ENCODE measurements around the gene ADAMTS9. TPM values are rescaled to one million over a fixed set of nuclear protein-coding genes. Genes with fewer than 3 reads are reported as not detected.

ADAMTS9 gene
- total RNA-seq, 1 donor from 2014 or later: 5.1 TPM

DNA sequence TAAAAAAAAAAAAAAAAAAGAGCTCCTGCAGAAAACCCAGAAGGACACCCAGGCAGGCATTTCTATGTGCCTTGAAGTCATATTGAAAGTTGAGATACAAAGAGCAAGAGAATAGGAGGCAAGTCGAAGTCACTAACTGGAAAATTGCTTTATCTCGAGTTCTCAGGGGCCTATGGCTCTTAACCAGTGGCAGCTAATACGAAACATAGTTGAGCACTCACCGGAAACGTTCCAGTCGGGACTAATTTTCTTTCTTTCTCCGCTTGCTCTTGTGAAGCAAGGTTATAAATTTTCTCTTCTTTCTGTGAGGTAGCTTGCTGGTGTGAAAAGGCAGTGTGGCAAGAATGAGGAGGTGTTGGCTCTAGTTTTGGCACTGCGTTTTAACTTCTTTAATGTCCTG is 181.5 kb downstream of the ADAMTS9 start:
- TF ChIP-seq, protein P1, sequence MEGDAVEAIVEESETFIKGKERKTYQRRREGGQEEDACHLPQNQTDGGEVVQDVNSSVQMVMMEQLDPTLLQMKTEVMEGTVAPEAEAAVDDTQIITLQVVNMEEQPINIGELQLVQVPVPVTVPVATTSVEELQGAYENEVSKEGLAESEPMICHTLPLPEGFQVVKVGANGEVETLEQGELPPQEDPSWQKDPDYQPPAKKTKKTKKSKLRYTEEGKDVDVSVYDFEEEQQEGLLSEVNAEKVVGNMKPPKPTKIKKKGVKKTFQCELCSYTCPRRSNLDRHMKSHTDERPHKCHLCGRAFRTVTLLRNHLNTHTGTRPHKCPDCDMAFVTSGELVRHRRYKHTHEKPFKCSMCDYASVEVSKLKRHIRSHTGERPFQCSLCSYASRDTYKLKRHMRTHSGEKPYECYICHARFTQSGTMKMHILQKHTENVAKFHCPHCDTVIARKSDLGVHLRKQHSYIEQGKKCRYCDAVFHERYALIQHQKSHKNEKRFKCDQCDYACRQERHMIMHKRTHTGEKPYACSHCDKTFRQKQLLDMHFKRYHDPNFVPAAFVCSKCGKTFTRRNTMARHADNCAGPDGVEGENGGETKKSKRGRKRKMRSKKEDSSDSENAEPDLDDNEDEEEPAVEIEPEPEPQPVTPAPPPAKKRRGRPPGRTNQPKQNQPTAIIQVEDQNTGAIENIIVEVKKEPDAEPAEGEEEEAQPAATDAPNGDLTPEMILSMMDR (IDR thresholded peaks at IDR 0.05): no peak
- no peak overlapping the region for H3K27ac Mint-ChIP-seq (ENCODE audit: unreplicated experiment)
- H3K4me3 Mint-ChIP-seq (ENCODE audit: unreplicated experiment): no peak overlapping the region

DNA sequence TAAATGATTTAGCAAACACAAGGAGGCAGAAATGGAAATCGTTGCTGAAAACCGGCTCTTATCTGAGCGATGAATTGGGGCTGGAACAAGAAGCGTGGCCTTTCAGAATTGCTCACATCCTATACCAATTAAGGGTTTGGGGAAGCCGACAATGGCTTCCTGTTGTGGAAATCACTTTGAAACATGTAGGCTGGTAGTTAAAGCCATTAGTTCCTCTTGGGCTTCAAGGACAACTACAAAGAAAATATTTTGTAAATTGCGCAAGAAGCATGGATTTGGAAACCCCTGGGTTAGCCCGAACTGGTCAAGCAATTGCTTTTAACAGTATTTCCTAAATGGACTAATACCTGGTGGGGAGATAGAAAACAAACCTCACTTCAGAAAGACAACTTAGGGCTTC is 182.4 kb downstream of the ADAMTS9 start:
- no peak overlapping the region for H3K27ac Mint-ChIP-seq (ENCODE audit: unreplicated experiment)
- H3K36me3 Mint-ChIP-seq (ENCODE audit: low read depth): no peaks in the 10 kb centered on the region
- H3K4me3 Mint-ChIP-seq (ENCODE audit: unreplicated experiment): no peak overlapping the region
- peaks cover 2% of the 10 kb centered on the region for H3K27me3 Mint-ChIP-seq (ENCODE audit: low read depth)
- no peak for DNase-seq (ENCODE audit: low spot score)
- H3K9me3 Mint-ChIP-seq (ENCODE audit: low read depth): peaks cover 8% of the 10 kb centered on the region
- TF ChIP-seq, protein P1 (IDR thresholded peaks at IDR 0.05): no peak
- peaks cover 4% of the 10 kb centered on the region for H3K4me1 Mint-ChIP-seq (ENCODE audit: low read depth)

More for the DNA sequence above, 181.5 kb downstream of the ADAMTS9 start:
- Mint-ChIP-seq H3K9me3 (ENCODE audit: low read depth) (peaks cover 8% of the 10 kb centered on the region), H3K27me3 (ENCODE audit: low read depth) (peaks cover 2% of the 10 kb centered on the region), H3K4me1 (ENCODE audit: low read depth) (peaks cover 4% of the 10 kb centered on the region), H3K36me3 (ENCODE audit: low read depth) (no peaks in the 10 kb centered on the region)
- no peak for DNase-seq (ENCODE audit: low spot score)

GRCh38 chr3:64502284-64502683 is 185.5 kb downstream of the ADAMTS9 start:
- Mint-ChIP-seq H3K4me1 (ENCODE audit: low read depth) (peaks cover 4% of the 10 kb centered on the region), H3K4me3 (ENCODE audit: unreplicated experiment) (no peak overlapping the region), H3K27me3 (ENCODE audit: low read depth) (peaks cover 2% of the 10 kb centered on the region), H3K36me3 (ENCODE audit: low read depth) (no peaks in the 10 kb centered on the region), H3K27ac (ENCODE audit: unreplicated experiment) (no peak overlapping the region), H3K9me3 (ENCODE audit: low read depth) (peaks cover 6% of the 10 kb centered on the region)
- TF ChIP-seq, protein P1 (IDR thresholded peaks at IDR 0.05): no peak
- no peak for DNase-seq (ENCODE audit: low spot score)

- H3K4me1 Mint-ChIP-seq (ENCODE audit: low read depth): peaks cover 4% of the 10 kb centered on the region
- no peak overlapping the region for H3K4me3 Mint-ChIP-seq (ENCODE audit: unreplicated experiment)
- no peak overlapping the region for H3K27ac Mint-ChIP-seq (ENCODE audit: unreplicated experiment)
- H3K27me3 Mint-ChIP-seq (ENCODE audit: low read depth): peaks cover 2% of the 10 kb centered on the region
- TF ChIP-seq, protein P1 (IDR thresholded peaks at IDR 0.05): no peak
- peaks cover 5% of the 10 kb centered on the region for H3K9me3 Mint-ChIP-seq (ENCODE audit: low read depth)
- no peak for DNase-seq (ENCODE audit: low spot score)
- no peaks in the 10 kb centered on the region for H3K36me3 Mint-ChIP-seq (ENCODE audit: low read depth)
Measured at GRCh38 chr3:64501298-64501906, 186.4 kb downstream of the ADAMTS9 start.

DNA sequence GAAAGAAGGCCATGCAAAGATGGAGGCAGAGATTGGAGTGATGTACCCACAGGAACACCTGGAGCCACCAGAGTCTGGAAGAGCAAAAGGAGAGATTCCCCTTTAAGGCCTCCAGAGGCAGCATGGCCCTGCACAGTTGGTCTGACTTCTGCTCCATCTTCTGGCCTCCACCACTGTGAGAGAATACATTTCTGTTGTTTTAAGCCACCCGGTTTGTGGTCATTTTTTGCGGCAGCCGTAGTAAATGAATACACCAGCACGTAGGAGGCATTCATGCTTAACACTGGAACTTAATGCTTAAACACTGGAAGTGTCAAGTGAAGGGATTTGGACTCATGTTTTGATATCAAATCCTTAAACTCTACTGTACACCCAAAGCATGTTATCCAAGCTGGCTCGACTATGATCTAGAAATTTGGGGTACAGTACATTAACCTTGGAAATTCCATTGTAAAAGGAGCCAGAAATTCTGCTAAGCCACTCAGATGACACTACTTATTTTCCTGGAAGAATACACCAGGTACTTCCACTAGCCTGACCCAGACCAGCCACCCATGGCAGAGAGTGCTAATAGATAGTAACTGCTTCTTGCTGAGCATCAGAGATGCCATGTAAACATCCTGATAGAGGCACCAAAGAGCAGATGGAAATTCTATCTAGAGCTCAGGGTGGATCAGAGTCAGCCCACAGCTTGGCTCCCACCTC is 190.9 kb downstream of the ADAMTS9 start:
- H3K4me3 Mint-ChIP-seq (ENCODE audit: unreplicated experiment): no peak overlapping the region
- DNase-seq (ENCODE audit: low spot score): no peak
- H3K27me3 Mint-ChIP-seq (ENCODE audit: low read depth): peaks cover 4% of the 10 kb centered on the region
- TF ChIP-seq, protein P1 (IDR thresholded peaks at IDR 0.05): no peak
- no peaks in the 10 kb centered on the region for H3K4me1 Mint-ChIP-seq (ENCODE audit: low read depth)
- H3K36me3 Mint-ChIP-seq (ENCODE audit: low read depth): no peaks in the 10 kb centered on the region
- H3K9me3 Mint-ChIP-seq (ENCODE audit: low read depth): no peaks in the 10 kb centered on the region
- no peak overlapping the region for H3K27ac Mint-ChIP-seq (ENCODE audit: unreplicated experiment)
